Inflammatory macrophage treated with lipopolysaccharide for 1 hour (primary cell): ENCODE results near the gene MORC2.

ENCODE experiments used
- DNase-seq, 2 donors: peaks; one replicate each; pipeline ENCODE4 v3.0.0-alpha.2; 2020 to 2022

Gene MORC2

DNA sequence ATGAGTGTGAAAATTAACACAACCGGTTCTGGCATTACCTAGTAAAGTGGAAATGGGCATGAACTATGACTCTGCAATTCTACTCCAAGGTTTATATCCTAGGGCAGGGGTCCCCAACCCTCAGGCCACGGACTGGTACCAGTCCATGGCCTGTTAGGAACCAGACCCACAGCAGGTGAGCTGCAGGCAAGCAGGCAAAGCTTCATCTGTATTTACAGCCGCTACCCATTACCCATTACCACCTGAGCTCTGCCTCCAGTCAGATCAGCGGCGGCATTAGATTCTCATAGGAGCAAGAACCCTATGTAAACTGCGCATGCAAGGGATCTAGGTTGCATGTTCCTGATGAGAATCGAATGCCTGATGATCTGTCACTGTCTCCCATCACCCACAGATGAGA lies 49.8 kb downstream of the MORC2 start:
- no peak for DNase-seq

- DNase-seq, result no peak
Observed at GRCh38 chr22:30910358-30910757, 58.2 kb downstream of the MORC2 start.

DNA sequence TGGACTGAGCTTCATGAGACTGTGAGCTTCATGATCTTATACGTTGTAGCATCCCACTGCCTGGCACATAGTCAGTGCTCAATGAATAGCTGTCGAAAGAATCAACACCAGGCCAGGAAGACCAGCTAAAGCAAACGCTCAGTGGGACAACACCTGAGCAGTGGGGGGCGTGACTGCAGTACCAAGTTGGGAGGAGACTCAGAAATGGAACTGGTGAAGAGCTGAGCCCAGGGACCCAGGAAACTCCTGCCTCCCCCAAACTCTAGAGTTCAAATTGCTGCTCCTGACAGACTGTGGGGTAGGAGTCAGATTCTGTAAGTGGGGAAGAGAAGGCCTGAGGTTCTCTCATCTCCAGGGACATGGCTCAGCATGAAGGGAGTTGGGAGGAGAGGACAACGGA lies 59.3 kb downstream of the MORC2 start:
- no peak for DNase-seq

- DNase-seq, result no peak
Observed at GRCh38 chr22:30908051-30908461, 60.5 kb downstream of the MORC2 start.

GRCh38 chr22:30906946-30907345 lies 61.6 kb downstream of the MORC2 start:
- no peak for DNase-seq

DNA sequence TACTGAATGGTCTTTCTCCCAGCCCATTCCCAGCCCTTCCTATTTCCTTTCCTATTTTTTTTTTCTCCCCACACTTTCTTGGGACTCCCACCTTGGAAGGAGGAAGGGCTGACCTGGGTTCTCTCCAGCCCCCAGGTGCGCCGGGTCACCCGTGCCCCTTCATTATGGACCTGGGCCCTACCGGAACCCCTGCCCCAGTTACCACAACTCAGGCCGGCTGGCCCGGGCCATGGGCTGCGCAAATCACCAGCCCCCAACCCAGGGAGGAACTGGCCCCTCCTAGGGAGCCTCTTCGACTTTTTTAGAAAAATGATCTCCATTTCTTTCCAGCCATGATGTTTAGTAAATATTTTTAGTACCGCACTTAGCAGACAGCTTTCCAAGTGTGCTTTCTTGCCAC lies 62.2 kb downstream of the MORC2 start:
- no peak for DNase-seq

GRCh38 chr22:30905696-30906341 lies 62.8 kb downstream of the MORC2 start:
- no peak for DNase-seq

- no peak for DNase-seq
Observed at GRCh38 chr22:30903876-30904460, 64.6 kb downstream of the MORC2 start.

- no peak for DNase-seq
Observed at GRCh38 chr22:30902496-30903357, 65.8 kb downstream of the MORC2 start.

DNA sequence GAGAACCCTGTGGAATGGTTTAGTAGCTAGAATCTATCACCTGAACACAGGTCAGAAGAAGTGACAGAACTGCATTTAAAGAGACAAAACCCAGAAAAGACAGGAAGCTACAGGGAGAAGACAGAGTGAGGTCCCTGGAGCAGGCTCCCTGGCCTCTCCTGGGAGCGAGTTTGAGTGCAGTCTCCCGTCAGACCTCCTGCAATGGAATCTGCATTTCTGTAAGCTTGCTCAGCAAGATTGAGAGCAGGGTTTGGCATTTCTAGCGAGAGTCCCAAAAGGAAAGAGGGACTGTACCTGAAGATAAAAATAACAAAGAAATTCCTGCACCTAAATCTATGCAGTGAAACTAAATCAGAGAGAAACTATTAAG lies 74.2 kb downstream of the MORC2 start:
- DNase-seq, result no peak

- DNase-seq, result no peak
Observed at GRCh38 chr22:30893434-30894370, 74.9 kb downstream of the MORC2 start.

- DNase-seq, result no peak
Observed at GRCh38 chr22:30892731-30893221, 75.8 kb downstream of the MORC2 start.

GRCh38 chr22:30892286-30892685 lies 76.3 kb downstream of the MORC2 start:
- DNase-seq, result no peak

DNA sequence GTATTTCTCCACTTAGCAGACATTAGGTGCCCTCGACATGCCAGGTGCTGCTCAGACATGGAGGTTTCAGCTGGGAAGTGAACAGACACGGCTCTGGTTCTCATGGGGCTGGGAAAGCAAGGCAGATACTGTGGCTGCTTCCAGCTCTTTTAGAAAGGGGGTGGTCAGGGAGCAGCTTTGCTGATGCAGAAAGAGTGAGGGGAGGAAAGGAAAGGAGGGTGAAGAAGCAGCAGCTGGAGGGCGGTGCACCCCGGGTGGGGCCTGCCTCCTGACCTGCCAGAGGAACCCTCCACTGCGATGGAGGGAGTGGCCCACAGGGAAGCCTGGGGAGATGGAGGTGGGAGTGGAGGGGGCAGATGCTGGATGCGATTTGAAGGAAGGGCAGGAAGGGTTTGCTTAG lies 76.8 kb downstream of the MORC2 start:
- DNase-seq, result no peak

GRCh38 chr22:30891443-30891755 lies 77.2 kb downstream of the MORC2 start:
- no peak for DNase-seq

- peak in 1 of 2 donors; percentile 27 for DNase-seq
Observed at GRCh38 chr22:30890686-30891442, 77.7 kb downstream of the MORC2 start.

- DNase-seq, result peak in 1 of 2 donors; percentile 25
Observed at GRCh38 chr22:30889996-30890480, 78.5 kb downstream of the MORC2 start.

- DNase-seq, result no peak
Observed at GRCh38 chr22:30889268-30889995, 79.1 kb downstream of the MORC2 start.

DNA sequence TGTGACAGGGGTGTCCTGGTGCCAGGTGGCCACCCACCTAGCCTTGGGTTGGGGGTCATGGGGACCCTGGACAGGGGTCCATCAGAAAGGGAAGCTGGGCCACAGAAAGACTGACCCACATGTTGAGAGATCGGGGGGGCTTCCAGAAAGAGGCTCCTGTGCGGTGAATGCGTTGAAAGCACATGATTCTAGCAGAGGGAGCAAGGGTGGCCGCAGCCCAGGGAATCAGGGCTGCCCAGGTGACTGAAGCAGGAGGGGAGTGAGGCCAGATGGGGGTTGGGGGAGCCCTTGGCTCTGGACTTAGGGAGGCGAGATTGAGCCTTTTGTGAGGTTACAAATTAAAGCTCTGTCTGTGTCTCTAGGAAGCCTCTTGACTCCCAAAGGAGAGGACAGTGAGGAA lies 80.7 kb downstream of the MORC2 start:
- DNase-seq, result no peak

- DNase-seq, result peak in 1 of 2 donors; percentile 6
Observed at GRCh38 chr22:30887453-30887852, 81.1 kb downstream of the MORC2 start.

DNA sequence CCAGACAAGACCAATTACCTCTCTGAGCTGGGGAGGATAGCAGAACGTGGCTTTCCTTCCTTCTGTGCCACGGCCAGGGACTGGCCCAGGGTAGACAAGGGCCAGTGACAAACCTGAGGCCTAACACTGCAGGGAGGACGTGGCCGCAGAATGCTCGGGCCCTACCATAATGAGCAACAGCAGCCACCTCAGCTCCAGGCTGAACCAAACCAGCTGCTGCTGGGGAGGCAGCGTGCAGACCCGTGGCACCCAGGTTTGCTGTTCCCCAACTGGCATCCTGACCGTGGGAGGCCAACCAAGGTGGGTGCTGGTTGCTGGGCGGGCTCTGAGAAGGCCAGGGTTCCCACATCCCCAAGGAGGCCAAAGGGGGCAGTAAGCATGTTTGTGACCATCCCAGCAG lies 83.0 kb downstream of the MORC2 start:
- DNase-seq, result no peak
